Smooth muscle cell (in vitro differentiated cells): ENCODE results near the gene TRRAP. TPM values are rescaled to one million over a fixed set of nuclear protein-coding genes. Genes with fewer than 3 reads are reported as not detected.

Experiments used
- DNase-seq: peaks from one replicate; lab custom pipeline; 2025; ENCODE audit not compliant: unreplicated experiment; lab: John Stamatoyannopoulos, UW
- H2AFZ ChIP-seq: fragments of 200-600 bp; sonication (generic); 2 replicates; pipeline ENCODE4 v1.6.0; 2016; ENCODE audit warnings: antibody characterized with exemption, low read depth, mild to moderate bottlenecking
- H3F3A ChIP-seq: fragments of 200-600 bp; sonication (generic); 2 replicates; pipeline ENCODE4 v1.6.0; 2017; ENCODE audit warnings: antibody characterized with exemption, low read depth
- H3K27ac ChIP-seq: fragments of 200-600 bp; sonication (generic); 2 replicates; pipeline ENCODE4 v1.5.1; 2016; ENCODE audit warnings: low read depth, mild to moderate bottlenecking
- H3K27me3 ChIP-seq: fragments of 200-600 bp; sonication (generic); 2 replicates; pipeline ENCODE4 v1.6.1; 2016; ENCODE audit warnings: low read depth, mild to moderate bottlenecking
- H3K36me3 ChIP-seq: fragments of 200-600 bp; sonication (generic); 2 replicates; pipeline ENCODE4 v1.5.1; 2016; ENCODE audit warnings: low read depth
- H3K4me1 ChIP-seq: fragments of 200-600 bp; sonication (generic); 2 replicates; pipeline ENCODE4 v1.5.1; 2016; ENCODE audit warnings: low read depth
- H3K4me2 ChIP-seq: fragments of 200-600 bp; sonication (generic); 2 replicates; pipeline ENCODE4 v1.6.0; 2016; ENCODE audit warnings: mild to moderate bottlenecking
- H3K4me3 ChIP-seq: fragments of 200-600 bp; sonication (generic); 2 replicates; pipeline ENCODE4 v1.5.1; 2016; ENCODE audit warnings: mild to moderate bottlenecking
- H3K79me2 ChIP-seq: fragments of 200-600 bp; sonication (generic); 2 replicates; pipeline ENCODE4 v1.6.0; 2016; ENCODE audit warnings: low read depth, mild to moderate bottlenecking
- H3K9ac ChIP-seq: fragments of 200-600 bp; sonication (generic); 2 replicates; pipeline ENCODE4 v1.6.0; 2016; ENCODE audit warnings: low read depth
- H3K9me3 ChIP-seq: fragments of 200-600 bp; sonication (generic); replicated peaks from 2 replicates; pipeline ENCODE4 v1.5.1; 2016; ENCODE audit warnings: low read depth
- H4K20me1 ChIP-seq: fragments of 200-600 bp; sonication (generic); 2 replicates; pipeline ENCODE4 v1.6.0; 2016; ENCODE audit warnings: low read depth
- WGBS: methylation state at CpG from one replicate; pipeline ENCODE4 v1.1.7; 2016; ENCODE audit warnings: low lambda C conversion rate; 5-methylcytosine and 5-hydroxymethylcytosine counted together
- polyA plus RNA-seq: library from polyadenylated mRNA; unstranded; fragments of >200 nt; fragmentation: Nextera tagmentation; extraction: Ambion mirVana; gene quantifications from 2 replicates; pipeline ENCODE4 v1.2.1, GENCODE V29; 2016
- total RNA-seq: library from RNA; depleted of rRNA; stranded (reverse); fragments of >200 nt; gene quantifications from 2 replicates; pipeline ENCODE4 v1.2.3, GENCODE V29; 2014
- TF ChIP-seq, protein P1 (sequence below): fragments of 200-600 bp; sonication (generic); IDR thresholded peaks from 2 replicates; pipeline ENCODE4 v1.5.1; 2017; ENCODE audit warnings: borderline replicate concordance, mild to moderate bottlenecking, antibody characterized with exemption; ENCODE audit not compliant: insufficient read depth, poor library complexity, severe bottlenecking

Gene TRRAP
- total and polyA plus RNA-seq, 2 experiments from 2014 or later, result 3.9 to 24.8 TPM

DNA sequence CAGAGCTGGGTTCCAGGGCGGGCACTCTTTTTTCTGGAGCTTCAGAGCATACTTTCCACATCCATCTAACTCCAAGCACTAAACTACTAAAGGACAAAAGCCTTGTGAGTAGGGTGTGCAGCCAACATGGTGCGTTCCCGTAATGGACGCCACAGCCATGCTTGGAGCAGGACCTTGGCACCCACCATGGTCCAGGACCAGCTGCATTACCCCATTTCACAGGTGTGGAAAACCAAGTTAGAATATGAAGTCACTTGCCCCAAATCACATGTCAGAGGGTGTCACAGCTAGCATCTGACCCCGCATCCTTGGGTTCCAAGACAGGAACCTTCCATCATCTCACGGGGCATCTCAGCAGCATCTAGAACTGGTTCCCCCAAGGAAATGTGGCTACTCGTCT lies 153.2 kb downstream of the TRRAP start:
- WGBS, result 98% methylated on average over 7 of the region's 7 CpGs
- Histone ChIP-seq H3K36me3 (peaks cover 3% of the 10 kb centered on the region), H3K27ac (no peak overlapping the region), H3K4me2 (no peak overlapping the region), H3K79me2 (no peaks in the 10 kb centered on the region), H3K4me3 (no peak overlapping the region), H3K27me3 (no peaks in the 10 kb centered on the region), H4K20me1 (no peaks in the 10 kb centered on the region), H3K4me1 (no peaks in the 10 kb centered on the region), H3F3A (no peaks in the 10 kb centered on the region), H3K9me3 (no peaks in the 10 kb centered on the region), H3K9ac (no peak overlapping the region), H2AFZ (no peak overlapping the region)
- no peak for DNase-seq
- TF ChIP-seq, protein P1, sequence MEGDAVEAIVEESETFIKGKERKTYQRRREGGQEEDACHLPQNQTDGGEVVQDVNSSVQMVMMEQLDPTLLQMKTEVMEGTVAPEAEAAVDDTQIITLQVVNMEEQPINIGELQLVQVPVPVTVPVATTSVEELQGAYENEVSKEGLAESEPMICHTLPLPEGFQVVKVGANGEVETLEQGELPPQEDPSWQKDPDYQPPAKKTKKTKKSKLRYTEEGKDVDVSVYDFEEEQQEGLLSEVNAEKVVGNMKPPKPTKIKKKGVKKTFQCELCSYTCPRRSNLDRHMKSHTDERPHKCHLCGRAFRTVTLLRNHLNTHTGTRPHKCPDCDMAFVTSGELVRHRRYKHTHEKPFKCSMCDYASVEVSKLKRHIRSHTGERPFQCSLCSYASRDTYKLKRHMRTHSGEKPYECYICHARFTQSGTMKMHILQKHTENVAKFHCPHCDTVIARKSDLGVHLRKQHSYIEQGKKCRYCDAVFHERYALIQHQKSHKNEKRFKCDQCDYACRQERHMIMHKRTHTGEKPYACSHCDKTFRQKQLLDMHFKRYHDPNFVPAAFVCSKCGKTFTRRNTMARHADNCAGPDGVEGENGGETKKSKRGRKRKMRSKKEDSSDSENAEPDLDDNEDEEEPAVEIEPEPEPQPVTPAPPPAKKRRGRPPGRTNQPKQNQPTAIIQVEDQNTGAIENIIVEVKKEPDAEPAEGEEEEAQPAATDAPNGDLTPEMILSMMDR, result no peak

DNA sequence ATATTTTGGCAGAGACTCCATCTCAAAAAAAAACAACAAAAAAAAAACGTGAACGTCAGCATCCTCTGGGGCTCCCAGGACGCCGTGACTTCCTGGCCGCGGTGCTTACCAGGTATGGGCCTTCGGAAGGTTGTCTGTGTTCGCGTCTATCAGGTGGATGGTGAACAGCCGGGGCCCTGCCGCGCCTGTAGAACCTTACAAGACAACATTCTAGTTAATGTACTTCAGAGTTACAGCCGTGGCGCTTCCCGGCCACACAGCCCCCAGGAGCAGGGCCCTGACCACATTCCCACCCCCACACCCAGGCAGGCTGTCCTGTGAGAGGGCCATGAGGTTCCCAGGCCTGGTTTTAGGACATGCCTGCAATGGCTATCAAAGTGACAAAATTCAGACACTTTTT lies 154.6 kb downstream of the TRRAP start:
- Histone ChIP-seq H3F3A (no peaks in the 10 kb centered on the region), H3K4me1 (no peaks in the 10 kb centered on the region), H3K9ac (no peak overlapping the region), H3K36me3 (peaks cover 3% of the 10 kb centered on the region), H3K4me2 (no peak overlapping the region), H3K27me3 (no peaks in the 10 kb centered on the region), H3K79me2 (no peaks in the 10 kb centered on the region), H3K27ac (no peak overlapping the region), H2AFZ (no peak overlapping the region), H3K9me3 (no peaks in the 10 kb centered on the region), H3K4me3 (no peak overlapping the region), H4K20me1 (no peaks in the 10 kb centered on the region)
- TF ChIP-seq, protein P1, result no peak
- no peak for DNase-seq
- 96% methylated on average over 15 of the region's 15 CpGs for WGBS

DNA sequence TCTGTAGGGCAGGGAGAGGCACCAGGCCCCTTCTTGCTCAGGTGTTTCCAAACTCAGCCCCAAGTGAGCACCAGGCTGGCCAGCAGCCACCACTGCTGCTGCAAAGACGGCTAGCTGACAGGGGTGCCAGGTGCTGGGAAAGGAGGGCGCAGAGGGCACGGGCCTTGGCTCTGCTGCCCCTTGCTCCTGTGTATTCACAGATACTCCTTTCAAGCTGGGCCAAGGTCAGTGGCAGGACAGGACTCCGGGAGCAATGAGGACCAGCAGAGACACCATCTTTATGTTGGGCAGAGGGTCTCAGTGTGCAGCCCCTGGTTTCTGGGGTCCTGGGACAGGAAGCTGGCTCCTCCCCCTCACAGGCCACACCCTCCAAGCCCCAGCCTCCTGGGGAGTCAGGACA lies 155.4 kb downstream of the TRRAP start:
- no peak overlapping the region for H3K27ac ChIP-seq
- no peaks in the 10 kb centered on the region for H3K27me3 ChIP-seq
- TF ChIP-seq, protein P1, result no peak
- H3K79me2 ChIP-seq, result no peaks in the 10 kb centered on the region
- no peaks in the 10 kb centered on the region for H4K20me1 ChIP-seq
- WGBS, result 99% methylated on average over 4 of the region's 4 CpGs
- peaks cover 3% of the 10 kb centered on the region for H3K36me3 ChIP-seq
- no peak for DNase-seq
- H3K4me1 ChIP-seq, result no peaks in the 10 kb centered on the region
- H3K4me2 ChIP-seq, result no peak overlapping the region
- no peak overlapping the region for H3K4me3 ChIP-seq
- H2AFZ ChIP-seq, result no peak overlapping the region
- H3F3A ChIP-seq, result no peaks in the 10 kb centered on the region
- no peaks in the 10 kb centered on the region for H3K9me3 ChIP-seq
- H3K9ac ChIP-seq, result no peak overlapping the region

DNA sequence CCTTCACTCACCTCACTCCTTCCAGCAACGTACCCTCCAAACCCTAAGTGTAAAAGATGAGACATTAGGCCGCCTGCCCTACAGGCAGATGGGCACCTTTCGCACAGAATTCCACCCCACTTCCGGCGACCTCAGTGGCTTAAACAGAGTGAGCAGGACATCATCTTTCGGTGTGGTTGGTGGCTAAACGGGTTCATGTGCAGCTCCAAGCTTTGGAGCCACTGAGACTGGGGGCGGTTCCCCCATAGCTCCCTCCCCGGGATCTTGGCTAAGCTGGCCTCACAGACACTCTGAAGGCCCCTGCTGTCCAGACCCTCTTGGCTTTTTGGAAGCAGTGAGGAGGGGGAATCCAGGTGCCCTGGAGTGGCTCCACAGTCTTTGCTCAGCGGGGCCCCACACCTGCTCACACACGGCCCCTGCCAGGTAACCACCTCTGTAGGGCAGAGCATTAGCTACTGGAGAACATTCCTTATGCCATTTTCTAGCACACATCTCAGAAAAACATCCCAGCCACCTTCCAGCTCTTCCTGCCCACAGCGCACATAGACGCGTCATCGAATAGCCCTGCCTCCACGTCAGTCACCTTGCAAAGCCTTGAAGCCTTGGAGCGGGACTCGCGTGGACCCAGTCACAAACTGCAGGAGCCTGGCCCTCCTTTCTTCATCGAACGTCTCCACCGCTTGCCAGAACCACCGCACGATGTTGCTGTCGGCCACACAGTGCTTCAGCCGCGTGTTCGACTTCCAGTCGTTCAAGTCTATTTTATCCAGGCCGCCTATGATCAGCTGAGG lies 156.8 kb downstream of the TRRAP start:
- WGBS, result 97% methylated on average over 30 of the region's 30 CpGs
- Histone ChIP-seq H2AFZ (no peak overlapping the region), H3K9ac (no peak overlapping the region), H3K4me2 (no peak overlapping the region), H3K27me3 (no peaks in the 10 kb centered on the region), H3K79me2 (no peaks in the 10 kb centered on the region), H3K27ac (no peak overlapping the region), H3K9me3 (no peaks in the 10 kb centered on the region), H3K4me1 (no peaks in the 10 kb centered on the region), H3F3A (no peaks in the 10 kb centered on the region), H3K4me3 (no peak overlapping the region), H4K20me1 (peaks cover under 1% of the 10 kb centered on the region), H3K36me3 (no peaks in the 10 kb centered on the region)
- TF ChIP-seq, protein P1, result no peak
- no peak for DNase-seq
